ENCODE results near the gene GPR50.

The GPR50 gene

GRCh38 chrX:151180400-151180799 lies 4.0 kb downstream of the GPR50 start:
- DNase-seq (ENCODE audit: low spot score in 2 of 2) = no peak
- peaks cover 6% of the 10 kb centered on the region for H3K4me1 Mint-ChIP-seq
- H3K27ac Mint-ChIP-seq = no peak overlapping the region
- H3K9me3 Mint-ChIP-seq = no peaks in the 10 kb centered on the region
- H3K4me3 Mint-ChIP-seq = no peak overlapping the region
- peaks cover 27% of the 10 kb centered on the region for H3K27me3 Mint-ChIP-seq
- ATAC-seq (ENCODE audit: low read depth) = no peak
- no peaks in the 10 kb centered on the region for H3K36me3 Mint-ChIP-seq

DNA sequence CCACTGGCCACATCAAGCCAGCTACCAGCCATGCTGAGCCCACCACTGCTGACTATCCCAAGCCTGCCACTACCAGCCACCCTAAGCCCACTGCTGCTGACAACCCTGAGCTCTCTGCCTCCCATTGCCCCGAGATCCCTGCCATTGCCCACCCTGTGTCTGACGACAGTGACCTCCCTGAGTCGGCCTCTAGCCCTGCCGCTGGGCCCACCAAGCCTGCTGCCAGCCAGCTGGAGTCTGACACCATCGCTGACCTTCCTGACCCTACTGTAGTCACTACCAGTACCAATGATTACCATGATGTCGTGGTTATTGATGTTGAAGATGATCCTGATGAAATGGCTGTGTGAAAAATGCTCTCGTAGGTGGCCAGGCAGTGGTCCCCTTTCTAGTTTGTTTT lies 4.7 kb downstream of the GPR50 start:
- no peaks in the 10 kb centered on the region for H3K36me3 Mint-ChIP-seq
- H3K4me1 Mint-ChIP-seq = peaks cover 6% of the 10 kb centered on the region
- no peak for DNase-seq (ENCODE audit: low spot score in 2 of 2)
- H3K9me3 Mint-ChIP-seq = no peaks in the 10 kb centered on the region
- ATAC-seq (ENCODE audit: low read depth) = no peak
- H3K27ac Mint-ChIP-seq = no peak overlapping the region
- no peak overlapping the region for H3K4me3 Mint-ChIP-seq
- peaks cover 27% of the 10 kb centered on the region for H3K27me3 Mint-ChIP-seq

DNA sequence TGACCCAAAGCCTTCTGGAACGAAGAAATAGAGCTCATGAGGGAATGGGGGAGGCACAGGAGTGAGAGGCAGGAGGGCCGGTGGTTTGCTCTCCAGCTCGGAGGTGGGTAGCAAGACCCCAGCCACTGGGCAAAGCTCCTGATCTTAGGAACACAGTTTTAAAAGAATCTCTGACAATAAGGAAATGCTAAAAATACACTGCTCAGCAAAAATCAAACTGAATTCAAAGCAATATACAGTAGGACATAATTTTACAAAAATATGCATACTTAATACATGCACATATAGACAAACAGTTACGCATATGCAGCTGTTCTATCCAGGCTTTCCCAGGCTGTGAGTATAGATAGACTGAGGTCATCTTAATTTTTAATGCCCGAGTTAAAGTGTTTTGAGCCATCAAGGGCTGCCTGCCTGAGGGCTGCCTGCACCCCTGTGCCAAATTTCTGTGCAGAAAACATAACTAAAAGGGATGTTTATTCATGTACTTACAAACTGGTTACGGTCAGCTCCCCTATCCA lies 6.9 kb downstream of the GPR50 start:
- Mint-ChIP-seq H3K9me3 (no peaks in the 10 kb centered on the region), H3K4me1 (peaks cover 6% of the 10 kb centered on the region), H3K36me3 (no peaks in the 10 kb centered on the region), H3K4me3 (no peak overlapping the region), H3K27ac (no peak overlapping the region), H3K27me3 (peaks cover 27% of the 10 kb centered on the region)
- ATAC-seq (ENCODE audit: low read depth) (no peak), DNase-seq (ENCODE audit: low spot score in 2 of 2) (no peak)

- ATAC-seq (ENCODE audit: low read depth) (no peak), DNase-seq (ENCODE audit: low spot score in 2 of 2) (no peak)
- H3K4me3 Mint-ChIP-seq = no peak overlapping the region
- peaks cover 26% of the 10 kb centered on the region for H3K27me3 Mint-ChIP-seq
- H3K36me3 Mint-ChIP-seq = no peaks in the 10 kb centered on the region
- no peak overlapping the region for H3K27ac Mint-ChIP-seq
- peaks cover 6% of the 10 kb centered on the region for H3K4me1 Mint-ChIP-seq
- H3K9me3 Mint-ChIP-seq = no peaks in the 10 kb centered on the region
These were observed 7.7 kb downstream of the GPR50 start for GRCh38 chrX:151183912-151184565.

- peaks cover 23% of the 10 kb centered on the region for H3K27me3 Mint-ChIP-seq
- no peaks in the 10 kb centered on the region for H3K36me3 Mint-ChIP-seq
- H3K4me3 Mint-ChIP-seq = no peak overlapping the region
- DNase-seq (ENCODE audit: low spot score in 2 of 2) = no peak
- no peak overlapping the region for H3K27ac Mint-ChIP-seq
- H3K9me3 Mint-ChIP-seq = no peaks in the 10 kb centered on the region
- no peak for ATAC-seq (ENCODE audit: low read depth)
- H3K4me1 Mint-ChIP-seq = peaks cover 2% of the 10 kb centered on the region
These were observed 8.3 kb downstream of the GPR50 start for GRCh38 chrX:151184705-151185104.

DNA sequence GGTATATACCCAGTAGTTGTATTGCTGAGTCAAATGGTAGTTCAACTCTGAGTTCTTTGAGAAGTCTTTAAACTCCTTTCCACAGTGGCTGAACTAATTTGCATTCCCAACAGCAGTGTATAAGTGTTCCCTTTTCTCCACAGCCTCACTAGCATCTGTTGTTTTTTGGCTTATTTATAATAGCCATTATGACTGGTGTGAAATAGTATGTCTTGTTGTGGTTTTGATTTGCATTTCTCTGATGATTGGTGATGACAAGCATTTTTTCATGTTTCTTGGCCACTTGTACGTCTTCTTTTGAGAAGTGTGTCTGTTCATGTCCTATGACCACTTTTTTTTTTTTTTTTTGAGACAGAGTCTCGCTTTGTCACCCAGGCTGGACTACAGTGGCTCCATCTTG lies 30.5 kb downstream of the GPR50 start:
- H3K36me3 Mint-ChIP-seq = no peaks in the 10 kb centered on the region
- peaks cover 2% of the 10 kb centered on the region for H3K9me3 Mint-ChIP-seq
- H3K27me3 Mint-ChIP-seq = no peaks in the 10 kb centered on the region
- H3K27ac Mint-ChIP-seq = no peak overlapping the region
- no peak overlapping the region for H3K4me3 Mint-ChIP-seq
- no peak for DNase-seq (ENCODE audit: low spot score in 2 of 2)
- no peak for ATAC-seq (ENCODE audit: low read depth)
- H3K4me1 Mint-ChIP-seq = no peaks in the 10 kb centered on the region

GRCh38 chrX:151225843-151226242 lies 49.5 kb downstream of the GPR50 start:
- H3K4me3 Mint-ChIP-seq = no peak overlapping the region
- no peaks in the 10 kb centered on the region for H3K4me1 Mint-ChIP-seq
- H3K27me3 Mint-ChIP-seq = peaks cover 4% of the 10 kb centered on the region
- H3K27ac Mint-ChIP-seq = no peak overlapping the region
- no peak for ATAC-seq (ENCODE audit: low read depth)
- no peak for DNase-seq (ENCODE audit: low spot score in 2 of 2)
- H3K36me3 Mint-ChIP-seq = no peaks in the 10 kb centered on the region
- H3K9me3 Mint-ChIP-seq = no peaks in the 10 kb centered on the region

DNA sequence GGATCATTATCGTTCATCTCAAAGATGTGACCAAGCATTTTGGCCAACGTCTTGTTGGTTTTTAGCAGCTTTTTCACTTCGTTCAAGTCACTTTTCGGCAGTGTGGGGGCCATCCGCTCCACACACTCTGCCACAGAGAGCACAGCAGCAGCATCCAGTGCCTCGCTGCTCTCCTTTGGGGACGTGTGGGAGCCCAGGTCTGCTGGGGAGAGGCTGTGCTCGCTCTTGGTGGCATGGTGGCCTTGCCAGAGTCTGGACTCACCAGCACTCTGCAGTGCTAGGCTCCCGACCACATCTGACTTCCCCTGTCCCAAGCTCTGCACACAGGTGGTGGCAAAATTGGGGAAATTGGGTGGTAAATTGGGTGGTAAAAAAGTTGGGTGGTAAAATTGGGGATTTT lies 50.6 kb downstream of the GPR50 start:
- H3K4me3 Mint-ChIP-seq = no peak overlapping the region
- no peaks in the 10 kb centered on the region for H3K36me3 Mint-ChIP-seq
- no peak for DNase-seq (ENCODE audit: low spot score in 2 of 2)
- no peaks in the 10 kb centered on the region for H3K4me1 Mint-ChIP-seq
- ATAC-seq (ENCODE audit: low read depth) = no peak
- no peak overlapping the region for H3K27ac Mint-ChIP-seq
- no peaks in the 10 kb centered on the region for H3K9me3 Mint-ChIP-seq
- peaks cover 4% of the 10 kb centered on the region for H3K27me3 Mint-ChIP-seq

DNA sequence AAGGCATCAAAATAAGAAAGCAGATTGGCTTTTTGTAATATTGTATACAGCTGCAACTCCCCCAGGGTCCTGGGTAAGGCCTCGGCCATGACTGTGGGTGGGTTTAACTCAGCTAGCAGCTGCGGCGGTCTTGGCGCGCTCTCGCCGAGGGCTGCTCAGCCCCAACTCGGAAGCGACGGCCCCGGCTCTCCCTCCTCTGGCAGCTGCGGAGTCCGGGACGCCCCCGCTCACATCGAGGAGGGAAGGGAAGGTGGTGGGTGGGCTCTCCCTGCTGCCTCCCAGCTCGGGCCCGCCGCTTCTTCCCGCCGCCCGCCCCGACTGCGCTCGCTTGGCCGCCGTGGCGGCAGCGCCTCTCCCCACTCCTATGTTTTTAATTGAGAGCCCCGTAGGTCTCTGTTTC lies 51.2 kb downstream of the GPR50 start:
- ATAC-seq (ENCODE audit: low read depth) (no peak), DNase-seq (ENCODE audit: low spot score in 2 of 2) (no peak)
- Mint-ChIP-seq H3K4me1 (no peaks in the 10 kb centered on the region), H3K36me3 (no peaks in the 10 kb centered on the region), H3K27ac (no peak overlapping the region), H3K9me3 (no peaks in the 10 kb centered on the region), H3K27me3 (peaks cover 4% of the 10 kb centered on the region), H3K4me3 (no peak overlapping the region)

DNA sequence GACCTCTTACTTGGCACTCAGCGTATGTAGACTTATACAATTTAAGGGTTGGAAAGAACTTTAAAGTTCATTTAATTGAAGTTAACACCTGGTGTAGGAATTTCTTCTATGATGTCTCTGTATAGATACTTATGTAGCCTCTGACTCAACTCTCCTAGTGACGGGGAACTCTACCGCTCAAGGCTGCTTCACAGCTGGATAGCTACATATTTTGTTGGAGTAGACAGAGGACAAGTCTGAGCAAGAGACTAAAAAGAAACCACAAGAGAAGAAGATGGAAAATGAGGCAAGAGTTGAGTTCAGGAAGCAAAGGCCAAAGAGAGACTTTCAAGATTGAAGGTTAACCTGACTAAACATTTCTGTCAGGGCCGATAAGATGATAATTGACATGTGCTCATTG lies 52.6 kb downstream of the GPR50 start:
- Mint-ChIP-seq H3K4me1 (no peaks in the 10 kb centered on the region), H3K4me3 (no peak overlapping the region), H3K9me3 (no peaks in the 10 kb centered on the region), H3K36me3 (no peaks in the 10 kb centered on the region), H3K27ac (no peak overlapping the region), H3K27me3 (peaks cover 4% of the 10 kb centered on the region)
- ATAC-seq (ENCODE audit: low read depth) (no peak), DNase-seq (ENCODE audit: low spot score in 2 of 2) (no peak)

Measured in memory B cell (primary cell).